Endothelial cell of umbilical vein (primary cell): ENCODE measurements around the gene CCIN.

ENCODE experiments used
- EZH2 ChIP-seq: IDR thresholded peaks from 2 replicates; pipeline ENCODE4 v1.6.1; 2012; ENCODE audit warnings: borderline replicate concordance, low read depth, mild to moderate bottlenecking, moderate library complexity, low read length, inconsistent platforms; ENCODE audit not compliant: severe bottlenecking
- POLR2A ChIP-seq: IDR thresholded peaks from 2 replicates; pipeline ENCODE4 v1.6.1; 2012; ENCODE audit warnings: low read depth, mild to moderate bottlenecking, control low read depth, low read length
- TF ChIP-seq, protein P1 (sequence below), 2 donors: IDR thresholded peaks; 1 replicate in 1 of 2; 2 replicates in 1 of 2; pipeline ENCODE4 v1.5.1; 2011; ENCODE audit warnings: low read length in 2 of 2, mild to moderate bottlenecking in 2 of 2, moderate library complexity in 2 of 2, control low read depth in 1 of 2, inconsistent platforms in 1 of 2, low read depth in 1 of 2; ENCODE audit not compliant: insufficient read depth in 1 of 2; ENCODE audit errors: extremely low read depth in 1 of 2
- TF ChIP-seq, protein P2 (sequence below): IDR thresholded peaks from 2 replicates; pipeline ENCODE4 v1.6.1; 2011; ENCODE audit not compliant: insufficient read depth, insufficient read length

DNA sequence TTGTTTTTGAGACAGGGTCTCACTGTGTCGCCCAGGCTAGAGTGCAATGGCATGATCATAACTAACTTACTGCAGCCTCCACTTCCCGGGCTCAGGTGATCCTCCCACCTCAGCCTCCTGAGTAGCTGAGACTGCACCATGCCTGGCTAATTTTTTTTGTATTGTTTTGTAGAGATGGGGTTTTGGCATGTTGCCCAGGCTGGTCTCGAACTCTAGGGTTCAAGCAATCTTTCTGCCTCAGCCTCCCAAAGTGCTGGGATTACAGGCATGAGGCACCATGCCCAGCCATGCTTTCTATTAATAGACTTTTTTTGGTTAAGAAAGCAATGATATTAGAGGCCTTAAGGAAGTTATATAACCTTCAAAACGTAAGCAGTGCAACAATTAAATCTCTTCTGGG is 44.8 kb downstream of the CCIN start:
- TF ChIP-seq, protein P1, sequence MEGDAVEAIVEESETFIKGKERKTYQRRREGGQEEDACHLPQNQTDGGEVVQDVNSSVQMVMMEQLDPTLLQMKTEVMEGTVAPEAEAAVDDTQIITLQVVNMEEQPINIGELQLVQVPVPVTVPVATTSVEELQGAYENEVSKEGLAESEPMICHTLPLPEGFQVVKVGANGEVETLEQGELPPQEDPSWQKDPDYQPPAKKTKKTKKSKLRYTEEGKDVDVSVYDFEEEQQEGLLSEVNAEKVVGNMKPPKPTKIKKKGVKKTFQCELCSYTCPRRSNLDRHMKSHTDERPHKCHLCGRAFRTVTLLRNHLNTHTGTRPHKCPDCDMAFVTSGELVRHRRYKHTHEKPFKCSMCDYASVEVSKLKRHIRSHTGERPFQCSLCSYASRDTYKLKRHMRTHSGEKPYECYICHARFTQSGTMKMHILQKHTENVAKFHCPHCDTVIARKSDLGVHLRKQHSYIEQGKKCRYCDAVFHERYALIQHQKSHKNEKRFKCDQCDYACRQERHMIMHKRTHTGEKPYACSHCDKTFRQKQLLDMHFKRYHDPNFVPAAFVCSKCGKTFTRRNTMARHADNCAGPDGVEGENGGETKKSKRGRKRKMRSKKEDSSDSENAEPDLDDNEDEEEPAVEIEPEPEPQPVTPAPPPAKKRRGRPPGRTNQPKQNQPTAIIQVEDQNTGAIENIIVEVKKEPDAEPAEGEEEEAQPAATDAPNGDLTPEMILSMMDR (IDR thresholded peaks at IDR 0.05; ENCODE audit: extremely low read depth in 1 of 2, insufficient read depth in 1 of 2, low read depth in 1 of 2, low read length in 2 of 2), result no peak
- TF ChIP-seq EZH2, result no peak
- TF ChIP-seq, protein P2, sequence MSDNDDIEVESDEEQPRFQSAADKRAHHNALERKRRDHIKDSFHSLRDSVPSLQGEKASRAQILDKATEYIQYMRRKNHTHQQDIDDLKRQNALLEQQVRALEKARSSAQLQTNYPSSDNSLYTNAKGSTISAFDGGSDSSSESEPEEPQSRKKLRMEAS, result no peak
- TF ChIP-seq POLR2A, result no peak
